ENCODE results near the gene CCDC71L.
A peak's percentile ranks its signal among the peaks of the same experiment; 100 is the strongest.
"Not testable (repeated sequence)": the region's sequence is repeated elsewhere in the genome, so short reads cannot be mapped to it uniquely, and the experiment has no call there.

Gene CCDC71L

GRCh38 chr7:106660862-106661720, at the start of gene CCDC71L:
Gene CCDC71L, minus strand, starts transcription at chr7:106661158. Its CDS starts 262 bp downstream, at chr7:106660896.
- peak; percentile 69 for DNase-seq (ENCODE audit: low read depth)

DNA sequence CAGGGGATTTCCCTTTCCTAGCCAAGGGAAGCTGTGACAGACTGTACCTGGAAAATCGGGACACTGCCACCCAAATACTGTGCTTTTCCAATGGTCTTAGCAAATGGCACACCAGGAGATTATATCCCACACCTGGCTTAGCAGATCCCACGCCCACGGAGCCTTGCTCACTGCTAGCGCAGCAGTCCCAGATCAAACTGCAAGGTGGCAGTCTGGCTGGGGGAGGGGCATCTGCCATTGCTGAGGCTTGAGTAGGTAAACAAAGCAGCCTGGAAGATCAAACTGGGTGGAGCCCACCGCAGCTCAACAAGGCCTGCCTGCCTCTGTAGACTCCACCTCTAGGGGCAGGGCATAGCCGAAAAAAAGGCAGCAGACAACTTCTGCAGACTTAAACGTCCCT, 48.6 kb upstream of the CCDC71L start:
- DNase-seq (ENCODE audit: low read depth): not testable (repeated sequence)

GRCh38 chr7:106704000-106704840, 43.3 kb upstream of the CCDC71L start:
- no peak for DNase-seq (ENCODE audit: low read depth)

DNA sequence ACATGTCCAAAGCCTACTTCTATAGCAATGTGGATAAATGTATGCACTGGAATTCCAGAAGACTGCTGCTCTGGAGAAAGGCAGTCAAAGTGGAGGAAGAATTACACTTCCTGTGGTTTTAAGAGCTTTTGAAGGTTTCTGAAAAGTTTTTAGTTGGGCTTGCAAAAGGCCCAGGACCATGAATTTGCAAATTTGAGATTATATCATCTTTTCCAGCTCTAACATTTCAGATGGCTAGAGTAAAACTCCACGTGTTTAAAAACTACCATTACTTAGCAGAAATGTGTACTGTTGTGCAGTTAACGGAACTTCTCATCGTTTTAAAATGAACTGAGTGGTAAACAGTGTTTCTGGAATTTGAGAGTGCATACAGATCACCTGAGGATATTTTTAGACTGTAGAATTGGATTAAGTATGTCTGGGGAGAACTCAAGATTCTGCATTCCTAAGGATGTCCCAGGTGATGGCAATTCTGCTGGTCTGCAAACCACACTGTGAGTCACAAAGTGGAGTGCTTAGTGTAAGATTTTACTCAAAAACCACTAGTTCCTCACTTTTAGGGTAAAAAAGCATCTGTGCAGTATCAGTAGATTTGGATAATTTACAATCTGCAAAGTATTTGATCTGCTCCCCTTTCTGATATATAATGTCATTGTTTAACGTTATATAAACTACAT, 32.9 kb upstream of the CCDC71L start:
- no peak for DNase-seq (ENCODE audit: low read depth)

GRCh38 chr7:106692450-106693051, 31.6 kb upstream of the CCDC71L start:
- DNase-seq (ENCODE audit: low read depth): no peak

- DNase-seq (ENCODE audit: low read depth): not testable (repeated sequence)
These were observed 27.2 kb upstream of the CCDC71L start for GRCh38 chr7:106688161-106688560.

DNA sequence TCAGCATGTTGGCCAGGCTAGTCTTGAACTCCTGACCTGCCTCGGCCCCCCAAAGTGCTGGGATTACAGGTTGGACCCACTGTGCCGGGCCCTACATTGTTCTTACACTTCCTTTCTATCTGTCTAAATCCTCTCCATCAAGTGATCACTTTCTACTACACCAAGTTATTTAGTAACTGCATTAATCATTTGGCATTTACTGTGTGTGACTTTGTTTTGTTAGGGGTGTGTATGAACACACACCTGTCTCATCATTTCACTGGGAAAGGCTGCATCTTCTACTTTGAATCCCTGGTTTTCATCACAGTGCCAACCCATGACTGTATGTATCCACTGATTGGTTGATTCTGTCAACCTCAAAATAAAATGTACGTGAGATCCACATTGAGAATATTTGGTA, 23.0 kb upstream of the CCDC71L start:
- no peak for DNase-seq (ENCODE audit: low read depth)

GRCh38 chr7:106681815-106682495, 21.0 kb upstream of the CCDC71L start:
- no peak for DNase-seq (ENCODE audit: low read depth)

DNA sequence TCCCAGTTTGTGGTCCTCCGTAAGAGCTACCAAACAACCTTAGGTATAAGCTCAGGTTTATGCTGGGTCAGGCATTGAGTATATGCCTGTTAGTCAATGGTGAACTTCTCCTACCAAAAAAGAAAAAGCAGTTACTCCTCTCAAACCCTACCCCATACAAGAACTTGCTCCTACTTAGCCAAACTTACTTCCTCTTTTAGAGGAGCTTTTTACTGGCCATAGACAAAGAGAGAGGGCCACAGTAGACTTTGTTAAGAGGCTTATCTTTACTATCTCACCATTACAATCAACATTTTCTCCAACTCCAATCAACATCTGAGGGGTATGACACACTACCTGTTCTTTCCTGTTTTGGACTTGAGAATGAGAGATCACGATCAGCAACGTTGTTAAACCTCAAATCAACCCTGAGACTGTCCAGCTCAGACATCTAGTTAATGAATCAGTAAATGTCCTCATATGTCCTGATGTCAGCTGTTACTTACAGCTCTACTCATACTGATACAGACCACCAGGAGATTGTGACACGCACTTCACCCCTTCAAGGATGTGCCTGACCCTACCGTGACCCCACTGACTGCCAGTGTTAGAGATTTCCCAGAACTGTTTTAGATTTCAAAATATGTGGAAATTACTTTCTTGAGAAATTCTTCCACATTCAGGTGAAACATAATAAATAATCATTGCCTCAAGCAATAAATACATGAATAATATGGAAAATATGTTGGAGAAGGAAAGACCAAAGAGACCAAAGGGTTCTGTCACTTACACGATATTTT, 18.4 kb upstream of the CCDC71L start:
- no peak for DNase-seq (ENCODE audit: low read depth)

DNA sequence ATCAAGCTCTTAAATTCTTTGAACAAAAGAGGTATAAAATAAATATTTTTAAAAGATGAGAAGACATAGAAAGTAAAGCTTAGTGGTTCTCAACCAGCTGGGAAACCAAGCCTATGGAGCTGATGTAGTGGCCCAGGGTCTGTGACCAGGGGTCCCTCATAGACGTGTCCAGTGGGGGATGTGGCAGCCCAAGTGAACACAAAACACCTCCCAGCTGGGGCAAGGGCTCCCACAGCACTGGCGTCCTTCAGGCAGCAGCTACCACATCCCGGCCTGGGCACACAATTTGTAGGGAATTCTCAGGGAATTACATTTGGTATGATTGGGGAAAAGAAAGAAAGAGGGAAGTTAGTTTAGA, 17.8 kb upstream of the CCDC71L start:
- DNase-seq (ENCODE audit: low read depth): no peak

- not testable (repeated sequence) for DNase-seq (ENCODE audit: low read depth)
These were observed 15.5 kb upstream of the CCDC71L start for GRCh38 chr7:106676506-106676905.

GRCh38 chr7:106673688-106674087, 12.7 kb upstream of the CCDC71L start:
- not testable (repeated sequence) for DNase-seq (ENCODE audit: low read depth)

DNA sequence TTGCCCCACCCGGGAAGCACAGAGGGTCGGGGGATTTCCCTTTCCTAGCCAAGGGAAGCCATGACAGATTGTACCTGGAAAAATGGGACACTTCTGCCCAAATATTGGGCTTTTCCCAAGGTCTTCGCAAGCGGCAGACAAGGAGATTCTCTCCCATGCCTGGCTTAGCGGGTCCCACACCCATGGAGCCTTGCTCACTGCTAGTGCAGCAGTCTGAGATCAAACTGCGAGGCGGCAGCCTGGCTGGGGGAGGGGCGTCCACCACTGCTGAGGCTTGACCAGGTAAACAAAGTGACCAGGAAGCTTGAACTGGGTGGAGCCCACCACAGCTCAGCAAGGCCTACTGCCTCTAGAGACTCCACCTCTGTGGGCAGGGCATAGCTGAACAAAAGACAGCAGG, 11.0 kb upstream of the CCDC71L start:
- not testable (repeated sequence) for DNase-seq (ENCODE audit: low read depth)

- DNase-seq (ENCODE audit: low read depth): no peak
These were observed 10.2 kb upstream of the CCDC71L start for GRCh38 chr7:106671160-106671559.

DNA sequence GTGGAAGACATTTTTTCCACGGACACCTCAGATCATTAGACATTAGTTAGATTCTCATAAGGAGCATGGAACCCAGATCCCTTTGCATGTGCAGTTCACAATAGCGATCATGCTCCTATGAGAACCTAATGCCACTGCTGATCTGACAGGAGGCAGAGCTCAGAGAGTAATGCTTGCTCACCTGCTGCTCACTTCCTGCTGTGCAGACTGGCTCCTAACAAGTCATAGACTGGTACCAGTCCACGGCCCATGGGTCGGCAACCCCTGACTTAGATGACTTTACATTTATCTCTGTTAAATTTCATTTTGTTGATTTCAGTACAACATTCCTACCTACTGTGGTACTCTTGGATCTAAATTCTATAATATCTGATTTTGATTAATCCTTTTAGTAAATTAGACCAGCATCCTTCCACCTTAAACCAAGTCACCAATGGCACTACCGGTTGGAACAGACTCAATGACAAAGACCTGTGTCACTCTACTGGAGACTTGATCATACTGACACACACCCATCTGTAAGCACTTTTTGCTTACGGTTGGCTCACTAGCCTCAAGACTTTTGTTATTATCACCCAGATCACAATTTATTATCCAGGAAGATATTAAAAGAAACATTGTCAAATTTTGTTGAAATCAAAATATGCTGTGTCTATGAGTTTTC, 8.0 kb upstream of the CCDC71L start:
- DNase-seq (ENCODE audit: low read depth): no peak

DNA sequence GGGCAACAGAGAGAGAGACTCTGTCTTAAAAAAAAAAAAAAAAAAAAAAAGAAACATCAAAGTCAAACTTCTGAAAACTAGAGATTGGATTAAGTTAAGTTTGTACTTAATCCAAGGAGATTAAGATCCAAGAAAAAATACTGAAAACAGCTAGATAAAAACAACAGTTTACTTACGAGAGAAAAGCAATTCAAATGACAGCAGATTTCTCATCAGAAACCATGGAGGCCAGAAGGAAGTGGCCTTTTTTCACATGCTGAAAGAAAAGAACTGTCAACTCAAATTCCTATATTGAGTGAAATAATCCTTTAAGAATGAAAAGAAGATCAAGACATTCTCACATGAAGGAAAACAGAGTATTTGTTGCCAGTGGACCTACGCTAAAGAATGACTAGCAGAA, 5.4 kb upstream of the CCDC71L start:
- DNase-seq (ENCODE audit: low read depth): no peak

GRCh38 chr7:106664343-106664742, 3.4 kb upstream of the CCDC71L start:
- no peak for DNase-seq (ENCODE audit: low read depth)

DNA sequence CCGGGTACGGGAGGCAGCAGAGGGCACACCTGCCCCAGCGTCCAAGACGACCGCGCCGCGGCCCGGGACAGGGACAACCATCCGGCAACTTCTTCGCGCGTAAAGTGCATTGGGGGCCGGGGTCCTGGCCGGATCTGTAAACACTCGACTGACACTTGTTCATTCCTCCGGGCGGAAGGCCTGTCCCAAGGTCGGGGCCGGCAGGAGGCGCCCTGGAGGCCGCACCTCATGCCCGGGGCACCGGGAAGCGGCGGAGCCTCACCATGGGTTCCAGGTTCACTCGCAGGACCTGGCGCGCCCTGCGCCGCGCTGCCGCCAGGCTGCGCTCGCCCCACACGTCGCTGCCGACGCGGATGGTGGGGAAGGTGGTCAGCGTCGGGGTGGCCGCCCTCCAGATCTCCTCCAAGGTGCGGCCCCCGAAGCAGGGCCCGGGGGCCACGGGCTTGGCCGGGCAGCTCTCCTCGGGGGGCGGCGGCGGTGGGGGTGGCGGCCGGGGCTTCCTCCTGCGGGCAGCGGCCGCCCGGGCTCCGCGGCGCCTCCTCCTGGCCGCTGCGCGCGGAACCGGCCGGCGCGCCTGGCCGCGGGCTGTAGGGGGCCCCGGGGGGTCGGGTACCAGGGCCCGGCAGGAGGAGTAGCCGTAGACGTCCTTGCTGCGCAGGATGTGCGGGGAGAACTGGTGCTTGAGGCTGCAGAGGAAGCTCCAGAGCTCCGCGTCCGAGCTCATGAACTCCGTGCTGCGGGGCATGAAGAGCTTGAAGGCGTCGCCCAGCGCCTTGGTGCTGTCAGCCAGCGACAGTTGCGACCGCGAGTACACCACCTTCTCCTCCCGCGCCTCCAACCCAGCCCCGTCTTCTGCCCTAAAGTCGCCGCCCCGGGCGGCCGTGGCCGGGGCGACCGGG, 746 bp downstream of the CCDC71L start:
- DNase-seq (ENCODE audit: low read depth): peak; percentile 59

All from CMK (cell line).